Psoas muscle (tissue), 8 donors: Measurements from ENCODE around the gene NRCAM. TPM values are rescaled to one million over a fixed set of nuclear protein-coding genes. Genes with fewer than 3 reads are reported as not detected.

ENCODE experiments used
- ATAC-seq, 4 donors: fragments of 200-7000 bp; cut with Tn5 transposase; one replicate each; pipeline ENCODE4 v1.9.1; 2020; ENCODE audit warnings: moderate library complexity in 3 of 4, mild to moderate bottlenecking in 2 of 4
- DNase-seq, 2 donors: peaks; one replicate each; pipeline ENCODE4 v3.0.0-alpha.2; 2020
- H3K27ac ChIP-seq: fragments of 200-600 bp; one replicate; pipeline ENCODE4 v1.8.0; 2022
- H3K27me3 ChIP-seq, 3 donors: fragments of 200-600 bp in 1 of 3; one replicate each; pipeline versions ENCODE4 v1.6.1 to v1.8.0; 2013 to 2022; ENCODE audit warnings: low read length in 2 of 3, mild to moderate bottlenecking in 2 of 3, moderate library complexity in 1 of 3; ENCODE audit not compliant: insufficient read depth in 3 of 3
- H3K36me3 ChIP-seq, 2 donors: fragments of 200-600 bp in 1 of 2; one replicate each; pipeline versions ENCODE4 v1.6.1 to v1.8.0; 2013 to 2022; ENCODE audit warnings: low read depth in 1 of 2, mild to moderate bottlenecking in 1 of 2, moderate library complexity in 1 of 2; ENCODE audit not compliant: insufficient read depth in 1 of 2
- H3K4me1 ChIP-seq: fragments of 200-600 bp; one replicate; pipeline ENCODE4 v1.8.0; 2022
- H3K4me3 ChIP-seq: fragments of 200-600 bp; one replicate; pipeline ENCODE4 v1.8.0; 2022; ENCODE audit warnings: mild to moderate bottlenecking
- H3K9me3 ChIP-seq: fragments of 200-600 bp; one replicate; pipeline ENCODE4 v1.8.0; 2022
- WGBS, 3 donors: extraction: QIAGEN DNeasy Blood & Tissue Kit; methylation state at CpG; one replicate each; pipeline versions ENCODE4 v1.1.6 to v1.1.7; 2013; 5-methylcytosine and 5-hydroxymethylcytosine counted together
- intact Hi-C, 2 donors: fragments of 100-400 bp; cut with DNase I; formaldehyde crosslinking; loops; one replicate each; pipeline versions ENCODE4 v1.11.0 to v1.14.2; 2022
- polyA plus RNA-seq, 3 donors: library from polyadenylated mRNA; stranded (reverse); fragments of 200-250 nt; gene quantifications; one replicate each; pipeline ENCODE4 v1.2.3, GENCODE V29; 2013
- total RNA-seq, 4 donors: library from RNA; stranded (reverse); fragmentation: NEBNext Ultra II Directional in 2 of 4; extraction: Animal tissue kit (Norgen Biotek cat#: 25700) in 2 of 4; gene quantifications; one replicate each; pipeline versions ENCODE4 v1.2.1 to v1.2.4, GENCODE V29; 2021 to 2023
- TF ChIP-seq, protein P1 (sequence below): fragments of 200-600 bp; IDR thresholded peaks from one replicate; pipeline ENCODE4 v1.8.0; 2022; ENCODE audit warnings: antibody characterized with exemption
- donor health status: healthy with polysubstance abuse.
- donor health status: DM: no; HTN: no; CAD: no; lungs with moderate emphysema.
- donor health status: Bipolar disorder and iron deficiency.
- donor health status: healthy.
- donor health status: DM: yes; HTN: yes; CAD: no.
- donor health status: DM: no; HTN: no; CAD: no.
- donor health status: DM: no; HTN: no; CAD: no.
- donor health status: DM: yes; HTN: yes; CAD: no.

NRCAM gene
- total and polyA plus RNA-seq, 7 donors, result 0.06 to 1.8 (median 0.55) TPM

DNA sequence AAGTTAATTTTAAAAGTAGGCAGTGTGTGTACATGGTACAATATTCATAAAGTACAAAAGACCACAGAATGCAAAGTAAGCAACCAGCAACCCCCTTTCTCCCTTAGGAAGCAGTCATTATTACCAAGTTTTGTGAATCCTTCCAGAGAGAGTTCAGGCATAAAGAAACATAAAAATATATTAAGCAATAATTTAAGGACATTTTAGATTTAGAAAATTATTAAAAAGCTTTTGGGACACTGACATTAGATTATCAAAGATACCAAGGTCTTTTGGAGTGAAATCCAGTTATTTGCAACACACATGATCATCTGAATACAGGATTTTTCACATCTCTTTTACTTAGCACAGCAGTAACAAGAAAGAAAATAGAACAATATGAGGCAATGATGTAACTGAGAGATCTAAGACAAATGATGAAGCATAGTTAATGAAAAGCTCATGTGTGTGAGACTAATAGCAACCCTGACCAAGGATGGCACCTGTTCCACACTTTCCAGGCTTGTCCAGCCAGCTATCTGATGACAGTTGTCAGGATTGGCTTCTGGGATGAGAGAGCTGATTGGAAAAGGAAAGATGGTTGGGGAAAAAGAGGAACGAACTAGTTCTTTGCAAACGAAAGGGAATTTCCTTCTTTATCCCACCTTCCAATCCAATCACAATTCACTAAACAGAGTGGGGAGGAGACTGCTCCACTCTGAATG, 210.6 kb downstream of the NRCAM start:
- Histone ChIP-seq H3K27me3 (no peaks in the 10 kb centered on the region), H3K27ac (no peak overlapping the region), H3K4me3 (no peak overlapping the region), H3K36me3 (no peaks in the 10 kb centered on the region), H3K9me3 (no peaks in the 10 kb centered on the region), H3K4me1 (no peaks in the 10 kb centered on the region)
- ATAC-seq (peak in 1 of 4 donors; percentile 33), DNase-seq (no peak)
- intact Hi-C loops, result no loop called here
- TF ChIP-seq, protein P1, sequence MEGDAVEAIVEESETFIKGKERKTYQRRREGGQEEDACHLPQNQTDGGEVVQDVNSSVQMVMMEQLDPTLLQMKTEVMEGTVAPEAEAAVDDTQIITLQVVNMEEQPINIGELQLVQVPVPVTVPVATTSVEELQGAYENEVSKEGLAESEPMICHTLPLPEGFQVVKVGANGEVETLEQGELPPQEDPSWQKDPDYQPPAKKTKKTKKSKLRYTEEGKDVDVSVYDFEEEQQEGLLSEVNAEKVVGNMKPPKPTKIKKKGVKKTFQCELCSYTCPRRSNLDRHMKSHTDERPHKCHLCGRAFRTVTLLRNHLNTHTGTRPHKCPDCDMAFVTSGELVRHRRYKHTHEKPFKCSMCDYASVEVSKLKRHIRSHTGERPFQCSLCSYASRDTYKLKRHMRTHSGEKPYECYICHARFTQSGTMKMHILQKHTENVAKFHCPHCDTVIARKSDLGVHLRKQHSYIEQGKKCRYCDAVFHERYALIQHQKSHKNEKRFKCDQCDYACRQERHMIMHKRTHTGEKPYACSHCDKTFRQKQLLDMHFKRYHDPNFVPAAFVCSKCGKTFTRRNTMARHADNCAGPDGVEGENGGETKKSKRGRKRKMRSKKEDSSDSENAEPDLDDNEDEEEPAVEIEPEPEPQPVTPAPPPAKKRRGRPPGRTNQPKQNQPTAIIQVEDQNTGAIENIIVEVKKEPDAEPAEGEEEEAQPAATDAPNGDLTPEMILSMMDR, result no peak
- WGBS, 3 donors, result 29 to 50% (median 34%) methylated on average over 2 of the region's 2 CpGs

DNA sequence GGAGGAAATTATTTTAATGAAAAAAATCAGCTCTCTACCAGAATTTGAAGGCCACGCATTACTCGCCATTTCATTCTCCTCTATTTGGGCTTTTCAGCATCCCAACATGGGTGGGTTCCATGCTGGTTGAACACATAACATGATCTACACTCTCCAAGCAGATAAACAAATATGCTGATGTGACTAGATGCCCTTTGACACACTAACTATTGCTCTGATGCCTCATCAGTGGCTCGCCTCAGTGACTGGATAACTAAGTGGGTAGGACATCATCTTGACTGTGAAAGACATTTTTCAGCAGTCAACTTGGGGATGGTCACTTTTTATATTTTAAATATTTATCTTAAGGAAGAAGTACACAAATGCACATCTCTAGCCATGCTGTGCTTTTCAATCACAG, 212.1 kb downstream of the NRCAM start:
- WGBS, 3 donors, result 92 to 95% (median 95%) methylated on average over 3 of the region's 3 CpGs
- H3K4me1 ChIP-seq, result no peaks in the 10 kb centered on the region
- no peaks in the 10 kb centered on the region for H3K27me3 ChIP-seq
- TF ChIP-seq, protein P1, result no peak
- no peak overlapping the region for H3K4me3 ChIP-seq
- DNase-seq, result no peak
- ATAC-seq, result no peak
- H3K27ac ChIP-seq, result no peak overlapping the region
- H3K9me3 ChIP-seq, result no peaks in the 10 kb centered on the region
- H3K36me3 ChIP-seq, result no peaks in the 10 kb centered on the region
- intact Hi-C loops, result no loop called here

DNA sequence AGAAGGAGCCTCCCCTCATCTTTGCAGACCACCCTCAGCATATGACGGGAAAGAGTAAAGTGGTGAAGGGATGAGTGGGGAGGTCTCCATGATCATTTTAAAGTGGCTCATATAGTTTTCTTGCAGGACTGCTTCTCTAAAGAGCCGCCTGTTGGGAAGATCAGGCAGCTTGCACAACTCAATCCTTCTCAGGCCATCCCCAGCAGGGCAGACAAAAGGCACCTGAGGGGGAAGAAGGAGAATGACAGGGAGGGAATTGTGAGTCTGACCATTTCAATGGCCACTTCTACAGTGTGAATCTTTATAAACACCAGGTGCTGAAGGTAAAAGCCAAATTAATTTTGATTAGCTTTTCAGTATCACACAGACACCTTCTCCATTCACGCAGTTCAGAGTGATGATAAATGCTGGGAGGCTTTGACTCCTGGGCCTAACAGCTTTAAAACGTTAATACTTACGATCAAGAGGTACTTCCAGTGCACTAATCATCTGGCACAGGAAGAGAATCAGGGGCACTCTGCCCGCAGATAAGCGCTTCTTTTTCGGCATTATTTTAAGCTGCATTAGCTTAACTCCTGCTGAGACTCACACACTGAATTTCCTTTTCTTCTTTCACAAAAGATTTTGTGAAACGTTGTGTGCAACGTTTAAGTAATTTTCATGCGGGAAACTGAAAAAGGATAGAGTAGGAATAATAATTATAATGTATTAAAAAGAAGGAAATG, 216.6 kb downstream of the NRCAM start:
- H3K4me1 ChIP-seq, result no peaks in the 10 kb centered on the region
- H3K36me3 ChIP-seq, result no peaks in the 10 kb centered on the region
- no peak for DNase-seq
- H3K27ac ChIP-seq, result no peak overlapping the region
- TF ChIP-seq, protein P1, result no peak
- WGBS, 3 donors, result 70 to 75% (median 75%) methylated on average over 11 of the region's 11 CpGs
- no peak overlapping the region for H3K4me3 ChIP-seq
- no peak for ATAC-seq
- no peaks in the 10 kb centered on the region for H3K9me3 ChIP-seq
- intact Hi-C loops, result no loop called here
- no peaks in the 10 kb centered on the region for H3K27me3 ChIP-seq

DNA sequence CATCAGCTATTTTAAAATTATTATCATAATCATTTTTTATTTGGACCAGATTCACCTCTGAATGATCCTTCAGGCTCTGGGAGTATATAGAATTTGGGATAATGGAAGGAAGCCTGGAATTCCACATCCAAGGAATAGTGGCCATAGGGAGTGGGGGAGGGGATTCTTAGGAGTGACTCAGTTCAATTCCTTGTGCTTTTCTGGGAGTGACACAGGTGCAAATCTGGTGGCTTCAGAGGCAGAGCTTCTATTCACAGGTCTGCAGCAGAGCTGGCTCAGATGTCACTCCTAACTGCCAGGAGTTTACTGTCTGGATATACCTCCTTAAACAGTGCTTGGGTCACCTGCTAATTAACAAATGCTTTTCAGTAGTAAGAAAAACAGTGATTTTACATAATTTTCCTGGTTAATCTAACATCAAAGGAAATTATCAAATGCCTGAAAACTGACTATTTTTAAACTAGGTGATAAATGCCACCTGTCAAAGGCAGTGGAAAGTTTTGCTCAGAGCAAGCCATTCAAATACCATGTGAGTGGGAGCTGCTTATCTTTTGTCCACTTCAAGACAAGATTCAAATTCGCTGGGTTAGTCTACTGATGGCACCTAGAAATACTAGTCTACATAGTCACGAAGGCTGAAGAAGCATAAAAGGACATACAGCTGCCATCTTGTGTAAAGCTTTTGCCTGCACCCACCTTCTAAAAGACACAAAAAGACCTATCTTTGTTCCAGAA, 219.4 kb downstream of the NRCAM start:
- no peak overlapping the region for H3K4me3 ChIP-seq
- no peaks in the 10 kb centered on the region for H3K36me3 ChIP-seq
- intact Hi-C loops, result no loop called here
- no peaks in the 10 kb centered on the region for H3K9me3 ChIP-seq
- no peaks in the 10 kb centered on the region for H3K27me3 ChIP-seq
- no peak overlapping the region for H3K27ac ChIP-seq
- ATAC-seq (no peak), DNase-seq (no peak)
- no peaks in the 10 kb centered on the region for H3K4me1 ChIP-seq
- 77 to 82% (median 78%) methylated on average over 2 of the region's 2 CpGs for WGBS, 3 donors
- TF ChIP-seq, protein P1, result no peak
